Measurements from ENCODE around the gene LRRC32. TPM values are rescaled to one million over a fixed set of nuclear protein-coding genes. Genes with fewer than 3 reads are reported as not detected.

LRRC32 gene
- total RNA-seq, 6 donors from 2014 or later, result 41.3 to 118 (median 60.3) TPM

DNA sequence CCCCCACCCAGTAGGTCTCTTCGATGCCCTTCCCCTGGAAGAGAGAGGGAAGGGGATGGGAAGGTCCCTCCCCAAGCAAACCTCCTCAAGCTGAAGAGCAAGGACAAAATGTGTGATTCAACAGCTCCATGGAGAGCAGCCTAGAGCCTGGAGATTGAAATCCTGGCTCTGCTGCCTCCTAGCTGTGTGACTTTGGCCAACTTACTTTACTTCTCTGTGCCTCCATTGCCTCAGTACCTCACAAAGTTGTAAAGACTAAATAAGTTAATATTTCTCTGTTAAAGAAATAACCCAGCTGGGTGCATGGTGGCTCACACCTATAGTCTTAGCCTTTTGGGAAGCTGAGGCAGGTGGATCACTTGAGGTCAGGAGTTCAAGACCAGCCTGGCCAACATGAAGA is 21.1 kb upstream of the LRRC32 start:
- no peak overlapping the region for H3K27ac ChIP-seq
- DNase-seq (no peak), ATAC-seq (ENCODE audit: low FRiP score in 2 of 2) (no peak)
- 63 to 90% methylated on average over 1 of the region's 1 CpG for WGBS, 2 donors
- H3K9me3 ChIP-seq, result no peaks in the 10 kb centered on the region
- H3K36me3 ChIP-seq, result no peaks in the 10 kb centered on the region
- TF ChIP-seq, protein P1, sequence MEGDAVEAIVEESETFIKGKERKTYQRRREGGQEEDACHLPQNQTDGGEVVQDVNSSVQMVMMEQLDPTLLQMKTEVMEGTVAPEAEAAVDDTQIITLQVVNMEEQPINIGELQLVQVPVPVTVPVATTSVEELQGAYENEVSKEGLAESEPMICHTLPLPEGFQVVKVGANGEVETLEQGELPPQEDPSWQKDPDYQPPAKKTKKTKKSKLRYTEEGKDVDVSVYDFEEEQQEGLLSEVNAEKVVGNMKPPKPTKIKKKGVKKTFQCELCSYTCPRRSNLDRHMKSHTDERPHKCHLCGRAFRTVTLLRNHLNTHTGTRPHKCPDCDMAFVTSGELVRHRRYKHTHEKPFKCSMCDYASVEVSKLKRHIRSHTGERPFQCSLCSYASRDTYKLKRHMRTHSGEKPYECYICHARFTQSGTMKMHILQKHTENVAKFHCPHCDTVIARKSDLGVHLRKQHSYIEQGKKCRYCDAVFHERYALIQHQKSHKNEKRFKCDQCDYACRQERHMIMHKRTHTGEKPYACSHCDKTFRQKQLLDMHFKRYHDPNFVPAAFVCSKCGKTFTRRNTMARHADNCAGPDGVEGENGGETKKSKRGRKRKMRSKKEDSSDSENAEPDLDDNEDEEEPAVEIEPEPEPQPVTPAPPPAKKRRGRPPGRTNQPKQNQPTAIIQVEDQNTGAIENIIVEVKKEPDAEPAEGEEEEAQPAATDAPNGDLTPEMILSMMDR (IDR thresholded peaks at IDR 0.05), result no peak
- no peak for TF ChIP-seq EP300 (IDR thresholded peaks at IDR 0.05)
- TF ChIP-seq POLR2AphosphoS5 (IDR thresholded peaks at IDR 0.05), result no peak
- no peak for TF ChIP-seq POLR2A (IDR thresholded peaks at IDR 0.05)
- no peaks in the 10 kb centered on the region for H3K27me3 ChIP-seq
- H3K4me3 ChIP-seq, result no peak overlapping the region
- no peaks in the 10 kb centered on the region for H3K4me1 ChIP-seq

DNA sequence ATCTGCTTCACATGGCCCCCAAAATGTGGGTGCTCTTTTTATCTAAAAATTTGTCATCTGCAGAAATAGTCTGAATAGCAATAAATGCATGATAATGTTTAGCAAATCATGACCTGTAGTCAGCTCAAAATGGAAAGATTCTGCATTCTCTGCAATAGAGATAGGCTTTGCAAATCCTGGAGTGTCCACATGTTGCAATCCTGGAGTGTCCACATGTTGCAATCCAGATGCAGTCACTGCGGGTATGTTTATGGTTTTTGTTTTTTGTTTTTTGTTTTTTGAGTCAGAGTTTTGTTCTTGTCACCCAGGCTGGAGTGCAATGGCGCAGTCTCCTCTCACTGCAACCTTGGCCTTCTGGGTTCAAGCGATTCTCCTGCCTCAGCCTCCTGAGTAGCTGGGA is 20.2 kb upstream of the LRRC32 start:
- Histone ChIP-seq H3K4me1 (no peaks in the 10 kb centered on the region), H3K9me3 (no peaks in the 10 kb centered on the region), H3K27me3 (no peaks in the 10 kb centered on the region), H3K36me3 (no peaks in the 10 kb centered on the region), H3K4me3 (no peak overlapping the region), H3K27ac (no peak overlapping the region)
- no peak for DNase-seq
- ATAC-seq (ENCODE audit: low FRiP score in 2 of 2), result no peak
- TF ChIP-seq POLR2A (IDR thresholded peaks at IDR 0.05) (no peak), POLR2AphosphoS5 (IDR thresholded peaks at IDR 0.05) (no peak), EP300 (IDR thresholded peaks at IDR 0.05) (no peak)
- TF ChIP-seq, protein P1 (IDR thresholded peaks at IDR 0.05), result no peak
- WGBS, 2 donors, result 76 to 78% methylated on average over 3 of the region's 3 CpGs

DNA sequence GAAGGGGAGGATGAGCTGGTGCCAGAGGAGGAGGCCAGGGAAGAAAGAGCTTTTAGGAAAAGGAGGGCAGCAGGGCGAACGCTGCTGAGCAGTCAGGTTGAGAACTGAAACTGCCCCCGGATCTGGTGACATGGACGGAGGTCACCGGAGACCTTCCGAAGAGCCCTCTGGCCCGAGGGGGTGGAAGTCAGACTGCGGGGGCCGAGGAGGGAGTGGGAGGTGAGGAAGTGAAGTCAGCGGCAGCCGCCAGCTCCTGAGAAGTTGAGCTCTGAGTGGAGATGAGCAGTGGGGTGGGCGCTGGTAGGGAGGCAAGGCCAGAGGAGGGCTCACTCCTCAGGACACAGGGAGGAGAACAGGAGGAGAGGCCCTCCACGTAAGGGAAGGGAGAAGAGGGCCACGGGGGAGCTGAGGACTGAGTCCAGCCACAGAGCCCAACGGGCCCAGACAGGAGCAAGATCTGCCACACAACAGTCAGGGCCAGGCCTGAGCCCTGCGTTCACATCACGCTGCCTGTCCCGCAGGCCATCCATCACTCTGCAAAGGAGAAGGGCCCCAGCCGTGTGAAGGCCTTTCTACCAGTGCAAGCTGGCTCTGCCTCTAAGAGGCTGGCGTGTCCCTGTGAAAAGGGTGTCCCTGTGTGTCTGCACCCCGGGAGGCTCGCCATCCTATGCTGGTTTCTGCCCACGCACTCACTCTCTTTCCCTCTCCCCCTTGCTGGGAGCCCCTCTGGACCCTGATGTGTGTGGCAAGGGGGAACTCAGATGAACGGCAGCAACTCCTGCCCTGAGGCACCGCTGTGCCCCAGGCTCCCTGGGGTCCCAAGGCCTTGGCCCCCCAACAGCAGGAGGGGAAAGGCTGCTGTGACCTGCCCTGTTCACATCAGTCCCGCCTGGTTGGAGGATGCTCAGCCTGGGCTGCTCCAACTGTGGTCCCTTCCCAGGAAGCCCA is 19.0 kb upstream of the LRRC32 start:
- TF ChIP-seq, protein P1 (IDR thresholded peaks at IDR 0.05), result no peak
- TF ChIP-seq POLR2A (IDR thresholded peaks at IDR 0.05) (no peak), EP300 (IDR thresholded peaks at IDR 0.05) (no peak), POLR2AphosphoS5 (IDR thresholded peaks at IDR 0.05) (no peak)
- DNase-seq (no peak), ATAC-seq (ENCODE audit: low FRiP score in 2 of 2) (no peak)
- Histone ChIP-seq H3K27me3 (no peaks in the 10 kb centered on the region), H3K9me3 (peaks cover 0 to 1% (median 0%) of the 10 kb centered on the region in 4 donors), H3K36me3 (no peaks in the 10 kb centered on the region), H3K4me1 (no peaks in the 10 kb centered on the region), H3K27ac (no peak overlapping the region), H3K4me3 (no peak overlapping the region)
- 74 to 84% methylated on average over 25 to 26 of the region's 26 CpGs for WGBS, 2 donors

DNA sequence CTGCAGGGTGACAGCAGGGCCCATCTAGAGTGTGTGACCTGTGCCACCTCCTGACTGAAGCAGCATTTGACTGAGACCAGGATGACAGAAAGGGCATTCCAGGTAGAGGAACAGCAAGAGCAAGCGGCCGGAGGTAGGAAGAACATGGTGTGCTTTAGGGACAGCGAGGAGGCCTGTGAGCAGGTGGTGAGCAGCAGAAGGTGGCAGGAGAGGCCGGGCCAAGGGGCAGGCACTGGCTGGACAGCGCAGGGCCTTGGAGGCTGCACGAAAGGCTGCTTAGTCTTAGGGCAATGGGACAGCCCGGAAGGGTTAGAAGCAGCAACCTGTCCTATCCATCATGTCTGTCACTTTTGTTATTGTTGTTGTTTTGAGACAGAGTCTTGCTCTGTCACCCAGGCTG is 17.6 kb upstream of the LRRC32 start:
- ATAC-seq (ENCODE audit: low FRiP score in 2 of 2) (no peak), DNase-seq (no peak)
- Histone ChIP-seq H3K27me3 (no peaks in the 10 kb centered on the region), H3K9me3 (peaks cover 0 to 6% (median 0%) of the 10 kb centered on the region in 4 donors), H3K27ac (no peak overlapping the region), H3K36me3 (no peaks in the 10 kb centered on the region), H3K4me1 (no peaks in the 10 kb centered on the region), H3K4me3 (no peak overlapping the region)
- no peak for TF ChIP-seq EP300 (IDR thresholded peaks at IDR 0.05)
- TF ChIP-seq, protein P1 (IDR thresholded peaks at IDR 0.05), result no peak
- TF ChIP-seq POLR2AphosphoS5 (IDR thresholded peaks at IDR 0.05), result no peak
- TF ChIP-seq POLR2A (IDR thresholded peaks at IDR 0.05), result no peak
- WGBS, 2 donors, result 88 to 96% methylated on average over 5 to 7 of the region's 7 CpGs
